ENCODE measurements around the gene KRTAP15-1. TPM values are rescaled to one million over a fixed set of nuclear protein-coding genes. Genes with fewer than 3 reads are reported as not detected.

Gene KRTAP15-1
- not detected for total RNA-seq

- H3K36me3 ChIP-seq, result no peaks in the 10 kb centered on the region
- DNase-seq (ENCODE audit: low spot score in 2 of 2), result no peak
- no peaks in the 10 kb centered on the region for H3K9me3 ChIP-seq
- no peaks in the 10 kb centered on the region for H3K27me3 ChIP-seq
- WGBS, result 92% methylated on average over 5 of the region's 5 CpGs
- H3K4me1 ChIP-seq, result no peaks in the 10 kb centered on the region
- no peak within 1 kb of the TSS for H3K4me3 ChIP-seq
- no peak within 1 kb of the TSS for H3K27ac ChIP-seq
- no peak for TF ChIP-seq POLR2A (IDR thresholded peaks at IDR 0.05)
- no peak for TF ChIP-seq EP300 (IDR thresholded peaks at IDR 0.05)
- no peak for TF ChIP-seq POLR2AphosphoS5 (IDR thresholded peaks at IDR 0.05)
- no peak for TF ChIP-seq CTCF (IDR thresholded peaks at IDR 0.05)
Observed at GRCh38 chr21:30439975-30440374, at the start of gene KRTAP15-1. Gene KRTAP15-1 (plus strand): TSS chr21:30440275. CDS start chr21:30440328, 53 bp downstream.

GRCh38 chr21:30391492-30392025 is 48.5 kb upstream of the KRTAP15-1 start:
- no peak for DNase-seq (ENCODE audit: low spot score in 2 of 2)
- H3K4me1 ChIP-seq, result no peaks in the 10 kb centered on the region
- no peak for TF ChIP-seq POLR2AphosphoS5 (IDR thresholded peaks at IDR 0.05)
- no peak for TF ChIP-seq CTCF (IDR thresholded peaks at IDR 0.05)
- no peak for TF ChIP-seq EP300 (IDR thresholded peaks at IDR 0.05)
- no peaks in the 10 kb centered on the region for H3K9me3 ChIP-seq
- no peaks in the 10 kb centered on the region for H3K36me3 ChIP-seq
- no peaks in the 10 kb centered on the region for H3K27me3 ChIP-seq
- WGBS, result 39% methylated on average over 2 of the region's 2 CpGs
- H3K4me3 ChIP-seq, result no peak overlapping the region
- no peak overlapping the region for H3K27ac ChIP-seq

GRCh38 chr21:30395731-30396130 is 44.3 kb upstream of the KRTAP15-1 start, which contains the start of gene KRTAP13-1:
Gene KRTAP13-1 (plus strand): TSS chr21:30396031. CDS start chr21:30396087, 56 bp downstream.
- DNase-seq (ENCODE audit: low spot score in 2 of 2), result no peak
- H3K27me3 ChIP-seq, result no peaks in the 10 kb centered on the region
- no peak within 1 kb of the TSS for H3K27ac ChIP-seq
- TF ChIP-seq POLR2AphosphoS5 (IDR thresholded peaks at IDR 0.05), result no peak
- no peak for TF ChIP-seq EP300 (IDR thresholded peaks at IDR 0.05)
- no peaks in the 10 kb centered on the region for H3K9me3 ChIP-seq
- no peaks in the 10 kb centered on the region for H3K36me3 ChIP-seq
- 62% methylated on average over 4 of the region's 4 CpGs for WGBS
- H3K4me1 ChIP-seq, result no peaks in the 10 kb centered on the region
- H3K4me3 ChIP-seq, result no peak within 1 kb of the TSS

- peaks cover 3% of the 10 kb centered on the region for H3K27me3 ChIP-seq
- H3K27ac ChIP-seq, result no peak overlapping the region
- no peak overlapping the region for H3K4me3 ChIP-seq
- no peaks in the 10 kb centered on the region for H3K9me3 ChIP-seq
- H3K4me1 ChIP-seq, result no peaks in the 10 kb centered on the region
- 34% methylated on average over 11 of the region's 14 CpGs for WGBS
- TF ChIP-seq EP300 (IDR thresholded peaks at IDR 0.05) (no peak), CTCF (IDR thresholded peaks at IDR 0.05) (no peak), POLR2AphosphoS5 (IDR thresholded peaks at IDR 0.05) (no peak), POLR2A (IDR thresholded peaks at IDR 0.05) (no peak)
- DNase-seq (ENCODE audit: low spot score in 2 of 2), result no peak
- H3K36me3 ChIP-seq, result no peaks in the 10 kb centered on the region
Observed at GRCh38 chr21:30408782-30409494, 31.1 kb upstream of the KRTAP15-1 start.

- WGBS, result 82% methylated on average over 5 of the region's 5 CpGs
- TF ChIP-seq POLR2AphosphoS5 (IDR thresholded peaks at IDR 0.05), result no peak
- TF ChIP-seq EP300 (IDR thresholded peaks at IDR 0.05), result no peak
- no peak for TF ChIP-seq POLR2A (IDR thresholded peaks at IDR 0.05)
- TF ChIP-seq CTCF (IDR thresholded peaks at IDR 0.05), result no peak
- Histone ChIP-seq H3K4me1 (no peaks in the 10 kb centered on the region), H3K36me3 (no peaks in the 10 kb centered on the region), H3K27ac (no peak overlapping the region), H3K9me3 (no peaks in the 10 kb centered on the region), H3K4me3 (no peak overlapping the region), H3K27me3 (no peaks in the 10 kb centered on the region)
- no peak for DNase-seq (ENCODE audit: low spot score in 2 of 2)
Observed at GRCh38 chr21:30415993-30416392, 24.1 kb upstream of the KRTAP15-1 start.
